ENCODE measurements around the gene RAD51B.

GRCh38 chr14:68317239-68317638 is 497.7 kb downstream of the RAD51B start:
- TF ChIP-seq CTCF (conservative IDR thresholded peaks at IDR 0.05 in 1 of 2, IDR thresholded peaks at IDR 0.05 in 1 of 2; ENCODE audit: low read depth in 1 of 2, low read length in 2 of 2) (no peak), EZH2 (IDR thresholded peaks at IDR 0.05; ENCODE audit: low read length, missing control alignments) (no peak)
